ENCODE measurements around the gene SETBP1. TPM values are rescaled to one million over a fixed set of nuclear protein-coding genes. Genes with fewer than 3 reads are reported as not detected.

SETBP1 gene
- total and polyA plus RNA-seq, 2 of the 4 experiments (the other 2 are of a cell fraction): 0.19 to 0.36 TPM

GRCh38 chr18:44987371-44987770 lies 306.7 kb downstream of the SETBP1 start:
- CTCF ChIA-PET: no interaction called here

More at GRCh38 chr18:44987371-44987770, 306.7 kb downstream of the SETBP1 start:
- Histone ChIP-seq H4K8ac (ENCODE audit: low read depth in 2 of 2, low read length in 2 of 2) (no peak overlapping the region), H3K56ac (ENCODE audit: extremely low read depth, insufficient read depth, low read length) (no peak overlapping the region), H3K18ac (ENCODE audit: low read depth, low read length) (no peak overlapping the region), H3K4ac (ENCODE audit: low read depth, low read length) (no peak overlapping the region), H3K4me3 (ENCODE audit: insufficient read depth, low read depth, low read length) (no peak overlapping the region), H2AFZ (replicated peaks; ENCODE audit: low read length, poor library complexity) (no peak overlapping the region), H2BK120ac (ENCODE audit: low read depth, low read length) (no peak overlapping the region), H3K9me1 (ENCODE audit: insufficient read depth, low read length) (no peaks in the 10 kb centered on the region), H2BK15ac (ENCODE audit: low read depth, low read length) (no peak overlapping the region), H3K14ac (replicated peaks; ENCODE audit: low read depth, low read length) (no peak overlapping the region), H2BK20ac (ENCODE audit: low read depth, low read length) (no peak overlapping the region), H2AK9ac (replicated peaks; ENCODE audit: low read depth, low read length, poor library complexity) (no peak overlapping the region), H3K27me3 (ENCODE audit: control insufficient read depth, insufficient read depth, low read length) (no peaks in the 10 kb centered on the region), H4K5ac (ENCODE audit: low read depth, low read length) (no peak overlapping the region), H3K9me3 (ENCODE audit: control insufficient read depth, insufficient read depth, low read length) (no peaks in the 10 kb centered on the region), H3K4me1 (ENCODE audit: control insufficient read depth, insufficient read depth, low read length) (no peaks in the 10 kb centered on the region), H3K9ac (ENCODE audit: low read depth, low read length) (no peak overlapping the region), H3K36me3 (ENCODE audit: control insufficient read depth, insufficient read depth, low read length) (no peaks in the 10 kb centered on the region), H2AK5ac (ENCODE audit: low read depth, low read length) (no peak overlapping the region), H4K20me1 (ENCODE audit: insufficient read depth, low read length) (no peaks in the 10 kb centered on the region), H3K23ac (ENCODE audit: low read depth, low read length) (no peak overlapping the region), H2BK5ac (ENCODE audit: low read depth, low read length, poor library complexity, severe bottlenecking) (no peak overlapping the region), H3K79me1 (ENCODE audit: low read depth in 1 of 2, low read length in 2 of 2) (no peaks in the 10 kb centered on the region), H3K4me2 (ENCODE audit: low read depth, low read length) (no peak overlapping the region), H4K91ac (ENCODE audit: insufficient read depth, low read depth, low read length) (no peak overlapping the region), H3K27ac (ENCODE audit: insufficient read depth, low read length) (no peak overlapping the region)
- in situ Hi-C loops (cut with MboI; ENCODE audit: low sequenced_read_pairs): no loop called here
- WGBS, 2 experiments (ENCODE audit: extremely low coverage in 2 of 2, insufficient read length in 1 of 2): no CpG with 5 or more reads among the region's 4 CpGs
- no TSS peak for BruUV-seq (replicated peaks)
- dilution Hi-C loops (cut with HindIII; ENCODE audit: low sequenced_read_pairs, unreplicated experiment): no loop called here
- TF ChIP-seq CEBPB (IDR thresholded peaks at IDR 0.05; ENCODE audit: low read depth, low read length): no peak
- no peak for TF ChIP-seq RCOR1 (IDR thresholded peaks at IDR 0.05; ENCODE audit: insufficient replicate concordance, low read length)
- no peak for TF ChIP-seq CHD1 (IDR thresholded peaks at IDR 0.05; ENCODE audit: low read depth, low read length)
- no peak for TF ChIP-seq POLR2A (IDR thresholded peaks at IDR 0.05; ENCODE audit: low read depth, low read length)
- no peak for TF ChIP-seq BHLHE40 (IDR thresholded peaks at IDR 0.05; ENCODE audit: low read depth, low read length)
- no peak for TF ChIP-seq ELK1 (IDR thresholded peaks at IDR 0.05; ENCODE audit: borderline replicate concordance, low read depth, low read length)
- TF ChIP-seq RAD21 (IDR thresholded peaks at IDR 0.05; ENCODE audit: low read length): no peak
- TF ChIP-seq USF2 (IDR thresholded peaks at IDR 0.05; ENCODE audit: low read depth, low read length): no peak
- intact Hi-C loops (cut with micrococcal nuclease): no loop called here
- DNase-seq (no peak), ATAC-seq (ENCODE audit: low read depth) (no peak)
- POLR2A ChIA-PET (ENCODE audit: unreplicated experiment): no interaction called here

Measured in IMR-90 (cell line).